SU-DHL-6 (cell line): ENCODE measurements around the gene BRI3BP.

Experiments used
- H2AFZ ChIP-seq: fragments of 200-600 bp; sonication (generic); 2 replicates; pipeline ENCODE4 v1.6.1; 2014; ENCODE audit warnings: low read depth, mild to moderate bottlenecking, moderate library complexity, mixed read lengths, antibody characterized with exemption, low read length; ENCODE audit not compliant: severe bottlenecking
- H3F3A ChIP-seq: fragments of 200-600 bp; shearing (Covaris generic); 2 replicates; pipeline ENCODE4 v1.6.0; 2016; ENCODE audit warnings: antibody characterized with exemption, mild to moderate bottlenecking; ENCODE audit not compliant: insufficient read depth
- H3K27ac ChIP-seq: fragments of 200-600 bp; sonication (generic); 2 replicates; pipeline ENCODE4 v1.5.1; 2016; ENCODE audit warnings: low read depth, mild to moderate bottlenecking, low read length, moderate library complexity, mixed read lengths
- H3K27me3 ChIP-seq: fragments of 200-600 bp; sonication (generic), shearing (Covaris generic); 2 replicates; pipeline ENCODE4 v1.6.0; 2014; ENCODE audit warnings: mild to moderate bottlenecking, low read length
- H3K36me3 ChIP-seq: fragments of 200-600 bp; sonication (generic); 2 replicates; pipeline ENCODE4 v1.6.1; 2014; ENCODE audit warnings: mild to moderate bottlenecking, low read length, mixed read lengths
- H3K4me2 ChIP-seq: fragments of 300-600, 200-600 bp; shearing (Covaris generic), sonication (generic); 2 replicates; pipeline ENCODE4 v1.6.0; 2014; ENCODE audit warnings: low read length, low read depth, mild to moderate bottlenecking; ENCODE audit not compliant: poor library complexity, severe bottlenecking
- H3K4me3 ChIP-seq: fragments of 200-600 bp; sonication (generic); 2 replicates; pipeline ENCODE4 v1.5.1; 2014; ENCODE audit warnings: antibody characterized with exemption, low read length, mild to moderate bottlenecking, mixed read lengths; ENCODE audit not compliant: insufficient read depth, poor library complexity, severe bottlenecking
- H3K79me2 ChIP-seq: fragments of 200-600 bp; sonication (generic); 2 replicates; pipeline ENCODE4 v1.6.1; 2014; ENCODE audit warnings: mild to moderate bottlenecking, low read length, moderate library complexity; ENCODE audit not compliant: insufficient read depth
- H3K9ac ChIP-seq: fragments of 200-600 bp; sonication (generic); 2 replicates; pipeline ENCODE4 v1.7.0; 2014; ENCODE audit warnings: mild to moderate bottlenecking, low read length
- H3K9me2 ChIP-seq: fragments of 200-600 bp; sonication (generic); replicated peaks from 2 replicates; pipeline ENCODE4 v1.6.1; 2014; ENCODE audit warnings: low read length; ENCODE audit not compliant: insufficient read depth
- H3K9me3 ChIP-seq: fragments of 200-600 bp; sonication (generic); 2 replicates; pipeline ENCODE4 v1.6.1; 2014; ENCODE audit warnings: low read length, mixed read lengths; ENCODE audit not compliant: insufficient read depth
- H4K20me1 ChIP-seq: fragments of 200-600 bp; sonication (generic); 2 replicates; pipeline ENCODE4 v1.6.1; 2014; ENCODE audit warnings: low read depth, mild to moderate bottlenecking, antibody characterized with exemption, low read length, moderate library complexity, mixed read lengths
- EZH2phosphoT487 ChIP-seq: fragments of 200-600 bp; sonication (generic), shearing (Covaris generic); conservative IDR thresholded peaks from 2 replicates; pipeline ENCODE4 v1.6.1; 2018; ENCODE audit warnings: mild to moderate bottlenecking, antibody characterized with exemption, low read length, moderate library complexity, mixed read lengths
- TF ChIP-seq, protein P1 (sequence below): fragments of 200-600 bp; sonication (generic); IDR thresholded peaks from one replicate; pipeline ENCODE4 v1.5.1; 2017; ENCODE audit warnings: antibody characterized with exemption, mild to moderate bottlenecking, low read length, moderate library complexity; ENCODE audit not compliant: insufficient read depth, poor library complexity, severe bottlenecking

BRI3BP gene

DNA sequence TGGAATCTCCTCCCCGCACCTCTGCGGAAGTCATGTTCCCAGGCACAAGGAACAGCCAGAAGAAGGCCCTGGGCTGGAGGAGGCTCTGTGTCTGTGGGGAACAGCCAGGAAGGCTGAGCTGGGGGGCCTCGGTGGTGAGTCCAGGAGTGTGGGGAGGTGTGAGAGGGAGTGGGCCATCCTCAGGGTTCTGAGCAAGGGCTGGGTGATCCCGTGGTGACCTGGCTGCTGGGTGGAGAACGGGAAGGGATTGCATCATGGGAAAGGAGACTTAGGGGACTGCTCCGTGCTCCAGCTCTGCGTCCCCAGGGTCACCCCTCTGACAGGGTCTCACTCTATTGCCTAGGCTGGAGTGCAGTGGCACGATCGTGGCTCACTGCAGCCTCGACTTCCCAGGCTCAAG lies 85.6 kb downstream of the BRI3BP start:
- H3K4me3 ChIP-seq, result no peak overlapping the region
- no peaks in the 10 kb centered on the region for H3K79me2 ChIP-seq
- no peaks in the 10 kb centered on the region for H4K20me1 ChIP-seq
- no peaks in the 10 kb centered on the region for H3K9me2 ChIP-seq
- no peak overlapping the region for H2AFZ ChIP-seq
- H3F3A ChIP-seq, result 0 out of 2 replicates have a peak, but pooled peaks cover 8% of the 10 kb centered on the region
- no peaks in the 10 kb centered on the region for H3K9me3 ChIP-seq
- H3K9ac ChIP-seq, result no peak overlapping the region
- TF ChIP-seq, protein P1, sequence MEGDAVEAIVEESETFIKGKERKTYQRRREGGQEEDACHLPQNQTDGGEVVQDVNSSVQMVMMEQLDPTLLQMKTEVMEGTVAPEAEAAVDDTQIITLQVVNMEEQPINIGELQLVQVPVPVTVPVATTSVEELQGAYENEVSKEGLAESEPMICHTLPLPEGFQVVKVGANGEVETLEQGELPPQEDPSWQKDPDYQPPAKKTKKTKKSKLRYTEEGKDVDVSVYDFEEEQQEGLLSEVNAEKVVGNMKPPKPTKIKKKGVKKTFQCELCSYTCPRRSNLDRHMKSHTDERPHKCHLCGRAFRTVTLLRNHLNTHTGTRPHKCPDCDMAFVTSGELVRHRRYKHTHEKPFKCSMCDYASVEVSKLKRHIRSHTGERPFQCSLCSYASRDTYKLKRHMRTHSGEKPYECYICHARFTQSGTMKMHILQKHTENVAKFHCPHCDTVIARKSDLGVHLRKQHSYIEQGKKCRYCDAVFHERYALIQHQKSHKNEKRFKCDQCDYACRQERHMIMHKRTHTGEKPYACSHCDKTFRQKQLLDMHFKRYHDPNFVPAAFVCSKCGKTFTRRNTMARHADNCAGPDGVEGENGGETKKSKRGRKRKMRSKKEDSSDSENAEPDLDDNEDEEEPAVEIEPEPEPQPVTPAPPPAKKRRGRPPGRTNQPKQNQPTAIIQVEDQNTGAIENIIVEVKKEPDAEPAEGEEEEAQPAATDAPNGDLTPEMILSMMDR, result no peak
- no peak for TF ChIP-seq EZH2phosphoT487
- no peak overlapping the region for H3K4me2 ChIP-seq
- no peaks in the 10 kb centered on the region for H3K27me3 ChIP-seq
- no peak overlapping the region for H3K27ac ChIP-seq
- no peaks in the 10 kb centered on the region; the same call in 1 of the 2 replicates for H3K36me3 ChIP-seq

GRCh38 chr12:125079648-125080645 lies 86.5 kb downstream of the BRI3BP start:
- TF ChIP-seq, protein P1, result no peak
- no peak for TF ChIP-seq EZH2phosphoT487
- Histone ChIP-seq H3F3A (0 out of 2 replicates have a peak, but pooled peaks cover 8% of the 10 kb centered on the region), H3K36me3 (no peaks in the 10 kb centered on the region; the same call in 1 of the 2 replicates), H3K27ac (no peak overlapping the region), H3K9me2 (no peaks in the 10 kb centered on the region), H3K9me3 (no peaks in the 10 kb centered on the region), H3K9ac (no peak overlapping the region), H4K20me1 (no peaks in the 10 kb centered on the region), H3K4me3 (no peak overlapping the region), H3K27me3 (no peaks in the 10 kb centered on the region), H3K79me2 (no peaks in the 10 kb centered on the region), H2AFZ (no peak overlapping the region), H3K4me2 (no peak overlapping the region)
